Muscle layer of duodenum (tissue), 2 donors: ENCODE data around the gene WWP2.

Source experiments
- H3K27ac ChIP-seq: one replicate; pipeline ENCODE4 v1.7.0; 2013; ENCODE audit warnings: mild to moderate bottlenecking, low read length
- H3K27me3 ChIP-seq: one replicate; pipeline ENCODE4 v1.7.0; 2013; ENCODE audit warnings: low read depth, mild to moderate bottlenecking, control low read depth, low read length
- H3K36me3 ChIP-seq, 2 donors: one replicate each; pipeline ENCODE4 v1.7.0; 2013; ENCODE audit warnings: low read length in 2 of 2, control low read depth in 1 of 2, mild to moderate bottlenecking in 1 of 2; ENCODE audit not compliant: insufficient read depth in 2 of 2, control insufficient read depth in 1 of 2
- H3K4me1 ChIP-seq, 2 donors: one replicate each; pipeline ENCODE4 v1.7.0; 2013; ENCODE audit warnings: low read length in 2 of 2, mild to moderate bottlenecking in 2 of 2, control low read depth in 1 of 2, moderate library complexity in 1 of 2; ENCODE audit not compliant: insufficient read depth in 2 of 2, control insufficient read depth in 1 of 2
- H3K4me3 ChIP-seq, 2 donors: one replicate each; pipeline ENCODE4 v1.7.0; 2013; ENCODE audit warnings: low read length in 2 of 2, low read depth in 1 of 2, mild to moderate bottlenecking in 1 of 2
- H3K9me3 ChIP-seq, 2 donors: one replicate each; pipeline ENCODE4 v1.7.0; 2013; ENCODE audit warnings: low read length in 2 of 2, control low read depth in 1 of 2, mild to moderate bottlenecking in 1 of 2; ENCODE audit not compliant: control insufficient read depth in 1 of 2
- donor health status: healthy.

The WWP2 gene

DNA sequence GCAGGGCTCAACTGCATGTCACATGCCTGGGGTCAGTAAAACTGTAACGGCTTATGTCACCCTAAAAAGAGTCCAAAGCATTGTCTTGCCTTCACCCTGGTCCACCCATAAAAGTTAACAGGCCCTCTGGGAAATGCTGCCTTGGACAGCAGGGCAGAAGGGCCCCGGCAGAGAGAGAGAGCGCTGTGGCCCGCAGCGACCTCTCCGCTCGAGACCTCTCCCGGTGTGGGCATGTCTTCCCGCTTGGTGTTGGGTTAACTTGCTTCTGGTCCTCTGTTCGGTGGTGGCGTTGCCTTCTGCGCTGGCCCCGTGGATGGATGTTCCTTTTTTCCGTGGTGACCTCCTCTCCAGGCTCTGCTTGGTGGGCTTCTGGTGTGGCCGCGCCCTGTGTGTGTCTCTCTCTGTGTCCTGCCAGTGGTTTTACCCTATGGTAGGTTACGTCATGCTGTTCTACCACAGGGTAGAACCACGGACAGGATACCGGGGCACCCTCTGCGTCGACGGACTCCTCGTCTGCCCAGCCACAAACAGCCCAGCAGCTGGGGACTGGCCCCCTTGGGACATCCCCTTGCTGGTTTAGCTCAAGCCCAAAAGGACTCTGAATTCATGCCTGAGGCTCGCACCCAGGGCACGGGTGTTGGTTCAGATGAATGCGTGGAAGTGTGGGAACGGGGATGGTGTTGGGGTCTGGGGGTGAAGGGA, 170.7 kb downstream of the WWP2 start:
- H3K36me3 ChIP-seq = peaks cover 54 to 82% of the 10 kb centered on the region in 2 donors
- H3K9me3 ChIP-seq = no peaks in the 10 kb centered on the region
- H3K27ac ChIP-seq = no peak overlapping the region

DNA sequence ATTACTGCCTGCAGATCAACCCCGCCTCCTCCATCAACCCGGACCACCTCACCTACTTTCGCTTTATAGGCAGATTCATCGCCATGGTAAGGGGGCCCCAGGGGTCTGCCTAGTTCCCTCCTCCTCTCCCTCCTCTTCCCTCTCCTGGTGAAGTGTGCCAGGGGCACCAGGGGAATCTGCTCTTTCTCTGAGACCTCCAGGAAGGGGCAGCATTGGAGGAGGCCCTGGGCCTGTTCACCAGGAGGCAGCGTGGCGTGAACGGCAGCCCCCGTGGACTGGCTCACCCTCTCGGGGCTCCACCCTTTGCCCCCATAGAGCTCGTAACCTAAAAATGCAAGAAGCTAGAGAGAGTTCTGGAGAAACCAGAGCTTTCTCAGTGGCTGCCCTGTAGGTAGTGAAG, 171.9 kb downstream of the WWP2 start:
- no peak overlapping the region for H3K4me3 ChIP-seq
- H3K36me3 ChIP-seq = peaks cover 63 to 94% of the 10 kb centered on the region in 2 donors
- H3K4me1 ChIP-seq = peaks cover 0 to 4% of the 10 kb centered on the region in 2 donors
- no peak overlapping the region for H3K27ac ChIP-seq
- H3K27me3 ChIP-seq = no peaks in the 10 kb centered on the region
- H3K9me3 ChIP-seq = no peaks in the 10 kb centered on the region

More for the DNA sequence above, 170.7 kb downstream of the WWP2 start:
- Histone ChIP-seq H3K4me3 (no peak overlapping the region), H3K27me3 (no peaks in the 10 kb centered on the region), H3K4me1 (peaks cover 0 to 4% of the 10 kb centered on the region in 2 donors)

DNA sequence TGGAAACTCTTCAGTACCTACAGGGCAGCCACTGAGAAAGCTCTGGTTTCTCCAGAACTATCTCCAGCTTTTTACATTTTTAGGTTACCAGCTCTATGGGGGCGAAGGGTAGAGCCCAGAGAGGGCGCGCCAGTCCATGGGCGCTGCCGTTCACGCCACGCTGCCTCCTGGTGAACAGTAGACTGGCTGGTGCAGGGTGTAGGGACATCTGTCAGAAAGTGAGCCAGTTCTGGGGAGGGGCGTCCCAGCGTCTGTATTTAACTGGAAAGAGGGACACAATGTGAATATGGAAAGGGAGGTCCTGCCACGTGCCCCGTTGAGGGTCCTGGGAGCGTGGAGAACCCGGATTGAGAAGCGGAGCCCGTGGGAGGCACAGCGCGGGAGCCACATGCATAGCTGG, 172.6 kb downstream of the WWP2 start:
- no peak overlapping the region for H3K27ac ChIP-seq
- no peaks in the 10 kb centered on the region for H3K9me3 ChIP-seq
- H3K4me1 ChIP-seq = peaks cover 0 to 4% of the 10 kb centered on the region in 2 donors
- no peak overlapping the region for H3K4me3 ChIP-seq
- H3K36me3 ChIP-seq = peaks cover 62 to 96% of the 10 kb centered on the region in 2 donors
- no peaks in the 10 kb centered on the region for H3K27me3 ChIP-seq

DNA sequence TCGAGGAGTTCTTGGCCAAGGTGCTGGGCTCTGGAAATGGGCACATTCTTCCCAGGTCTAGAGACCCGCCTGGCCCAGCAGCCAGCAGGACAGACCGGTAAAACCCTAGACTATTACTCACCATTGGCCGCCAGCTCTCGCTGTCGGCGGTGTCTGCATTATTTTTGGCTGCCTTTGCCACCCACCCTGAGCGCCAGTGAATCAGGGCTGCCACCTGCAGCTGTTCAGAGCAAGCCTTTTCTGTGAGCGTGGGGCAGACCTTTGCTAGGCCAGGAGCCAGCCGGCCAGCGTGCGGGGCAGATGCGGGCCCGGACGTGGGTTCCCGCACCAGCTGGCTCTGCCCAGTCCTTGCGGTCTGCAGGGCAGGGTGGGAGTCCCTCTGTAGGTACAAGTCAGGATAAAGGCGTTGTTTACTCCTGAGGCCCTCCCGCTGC, 173.2 kb downstream of the WWP2 start:
- Histone ChIP-seq H3K27me3 (no peaks in the 10 kb centered on the region), H3K4me1 (no peaks in the 10 kb centered on the region), H3K9me3 (no peaks in the 10 kb centered on the region), H3K36me3 (peaks cover 58 to 97% of the 10 kb centered on the region in 2 donors), H3K27ac (no peak overlapping the region), H3K4me3 (no peak overlapping the region)

DNA sequence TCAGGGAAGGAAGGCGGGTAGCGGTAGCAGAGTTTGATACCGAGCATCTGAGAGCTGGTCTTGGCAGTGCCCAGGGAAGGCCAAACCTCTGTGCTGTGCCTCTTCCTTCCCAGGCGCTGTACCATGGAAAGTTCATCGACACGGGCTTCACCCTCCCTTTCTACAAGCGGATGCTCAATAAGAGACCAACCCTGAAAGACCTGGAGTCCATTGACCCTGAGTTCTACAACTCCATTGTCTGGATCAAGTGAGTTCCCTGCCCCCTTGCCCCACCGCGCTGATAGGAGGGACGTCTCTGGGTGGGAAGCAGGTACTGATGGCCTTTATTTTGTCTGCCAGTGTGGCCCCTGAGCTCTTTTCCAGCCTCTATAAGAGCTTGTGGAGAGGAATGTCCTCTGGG, 173.6 kb downstream of the WWP2 start:
- H3K27me3 ChIP-seq = no peaks in the 10 kb centered on the region
- H3K9me3 ChIP-seq = no peaks in the 10 kb centered on the region
- no peaks in the 10 kb centered on the region for H3K4me1 ChIP-seq
- no peak overlapping the region for H3K4me3 ChIP-seq
- H3K36me3 ChIP-seq = peaks cover 58 to 100% of the 10 kb centered on the region in 2 donors
- H3K27ac ChIP-seq = no peak overlapping the region

DNA sequence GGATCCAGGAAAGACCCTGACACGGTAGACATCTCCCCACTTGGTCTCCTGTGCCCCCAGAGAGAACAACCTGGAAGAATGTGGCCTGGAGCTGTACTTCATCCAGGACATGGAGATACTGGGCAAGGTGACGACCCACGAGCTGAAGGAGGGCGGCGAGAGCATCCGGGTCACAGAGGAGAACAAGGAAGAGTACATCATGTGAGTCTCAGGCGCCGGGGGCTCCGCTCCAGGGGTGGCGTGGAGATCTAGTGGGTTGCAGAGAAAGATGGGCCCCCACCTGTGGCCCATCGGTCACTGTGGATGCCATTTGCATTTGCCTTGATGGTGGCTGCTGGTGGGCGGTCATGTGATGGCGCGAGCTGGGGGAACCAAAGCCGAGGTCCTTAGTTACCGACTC, 174.1 kb downstream of the WWP2 start:
- Histone ChIP-seq H3K9me3 (no peaks in the 10 kb centered on the region), H3K27ac (no peak overlapping the region), H3K36me3 (peaks cover 57 to 100% of the 10 kb centered on the region in 2 donors), H3K27me3 (no peaks in the 10 kb centered on the region), H3K4me1 (no peaks in the 10 kb centered on the region), H3K4me3 (no peak overlapping the region)

DNA sequence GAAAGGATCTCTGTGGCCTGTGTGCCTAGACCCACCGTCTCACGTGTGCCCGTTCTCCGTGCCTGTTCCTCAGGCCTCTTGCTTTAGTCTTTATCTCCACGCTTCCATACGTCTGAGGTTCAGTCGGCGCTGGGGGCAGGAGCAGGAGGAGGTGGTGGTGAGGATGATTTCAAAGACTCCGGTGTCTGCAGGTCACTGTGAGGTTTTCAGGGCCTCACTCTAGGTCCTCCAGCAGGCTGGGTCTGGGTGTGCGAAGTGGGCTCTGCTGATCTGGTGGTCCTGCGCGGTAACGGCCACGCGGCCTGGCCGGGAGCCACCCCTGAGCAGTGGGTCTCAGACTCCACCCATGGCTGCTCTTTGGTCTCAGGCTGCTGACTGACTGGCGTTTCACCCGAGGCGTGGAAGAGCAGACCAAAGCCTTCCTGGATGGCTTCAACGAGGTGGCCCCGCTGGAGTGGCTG, 174.6 kb downstream of the WWP2 start:
- H3K27me3 ChIP-seq = no peaks in the 10 kb centered on the region
- H3K9me3 ChIP-seq = no peaks in the 10 kb centered on the region
- H3K36me3 ChIP-seq = peaks cover 54 to 95% of the 10 kb centered on the region in 2 donors
- H3K27ac ChIP-seq = no peak overlapping the region
- no peaks in the 10 kb centered on the region for H3K4me1 ChIP-seq
- no peak overlapping the region for H3K4me3 ChIP-seq

DNA sequence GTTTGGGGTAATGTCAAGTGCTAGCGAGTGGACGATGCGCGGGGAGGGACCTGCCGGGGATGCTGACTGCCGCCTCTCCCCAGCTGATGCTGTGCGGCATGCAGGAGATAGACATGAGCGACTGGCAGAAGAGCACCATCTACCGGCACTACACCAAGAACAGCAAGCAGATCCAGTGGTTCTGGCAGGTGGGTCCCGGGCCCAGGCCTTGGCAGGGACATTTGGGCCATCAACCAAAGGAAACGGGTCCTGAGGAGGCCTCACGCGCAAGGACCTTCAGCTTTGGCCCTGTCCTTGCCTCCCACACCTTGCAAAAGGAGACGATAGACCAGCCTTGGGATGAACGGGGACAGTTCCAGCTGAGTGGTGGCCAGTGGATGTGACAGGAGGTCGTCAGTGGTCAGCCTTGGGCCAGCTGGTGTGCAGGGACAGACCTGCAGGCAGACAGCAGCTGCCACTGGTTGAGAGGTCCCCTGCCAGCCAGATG, 175.4 kb downstream of the WWP2 start:
- H3K36me3 ChIP-seq = peaks cover 51 to 88% of the 10 kb centered on the region in 2 donors
- H3K27ac ChIP-seq = no peak overlapping the region
- H3K9me3 ChIP-seq = no peaks in the 10 kb centered on the region
- H3K4me1 ChIP-seq = peaks cover 0 to 4% of the 10 kb centered on the region in 2 donors
- no peak overlapping the region for H3K4me3 ChIP-seq
- no peaks in the 10 kb centered on the region for H3K27me3 ChIP-seq

DNA sequence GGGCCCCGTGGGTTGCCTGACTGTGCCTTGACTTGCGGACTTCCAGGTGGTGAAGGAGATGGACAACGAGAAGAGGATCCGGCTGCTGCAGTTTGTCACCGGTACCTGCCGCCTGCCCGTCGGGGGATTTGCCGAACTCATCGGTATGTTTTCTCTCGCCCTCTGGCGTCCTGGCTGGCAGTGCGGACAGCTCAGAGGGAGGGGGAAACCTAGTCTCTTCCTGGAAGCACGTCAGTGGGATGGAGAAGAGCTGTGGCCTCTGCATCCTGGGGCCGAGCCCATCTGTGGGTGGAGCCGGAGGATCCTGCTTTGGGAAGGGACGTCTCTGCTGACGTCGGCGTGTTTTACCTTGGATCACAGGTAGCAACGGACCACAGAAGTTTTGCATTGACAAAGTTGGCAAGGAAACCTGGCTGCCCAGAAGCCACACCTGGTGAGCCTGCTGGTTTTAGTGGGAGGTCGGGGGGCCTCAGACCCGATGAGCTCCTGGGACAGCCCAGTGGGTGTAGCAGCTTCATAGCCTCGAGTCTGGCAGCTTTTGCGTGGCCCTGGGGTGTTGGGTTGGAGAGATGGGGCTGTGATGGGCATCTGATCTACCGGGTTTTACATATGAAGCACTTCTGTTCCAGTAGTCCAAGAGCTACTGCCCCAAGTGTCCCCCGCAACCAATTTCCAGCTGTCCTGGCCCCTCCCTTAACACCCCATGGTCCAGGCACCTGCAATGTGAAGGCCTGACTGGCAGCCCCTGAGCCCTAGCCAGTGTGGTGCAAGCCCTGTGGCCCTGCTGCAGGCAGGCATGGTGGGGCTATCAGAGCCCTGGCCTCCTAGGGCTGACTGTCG, 177.1 kb downstream of the WWP2 start:
- H3K27me3 ChIP-seq = no peaks in the 10 kb centered on the region
- H3K4me3 ChIP-seq = no peak overlapping the region
- H3K4me1 ChIP-seq = peaks cover 0 to 4% of the 10 kb centered on the region in 2 donors
- H3K9me3 ChIP-seq = no peaks in the 10 kb centered on the region
- peaks cover 40 to 71% of the 10 kb centered on the region in 2 donors for H3K36me3 ChIP-seq
- no peak overlapping the region for H3K27ac ChIP-seq

DNA sequence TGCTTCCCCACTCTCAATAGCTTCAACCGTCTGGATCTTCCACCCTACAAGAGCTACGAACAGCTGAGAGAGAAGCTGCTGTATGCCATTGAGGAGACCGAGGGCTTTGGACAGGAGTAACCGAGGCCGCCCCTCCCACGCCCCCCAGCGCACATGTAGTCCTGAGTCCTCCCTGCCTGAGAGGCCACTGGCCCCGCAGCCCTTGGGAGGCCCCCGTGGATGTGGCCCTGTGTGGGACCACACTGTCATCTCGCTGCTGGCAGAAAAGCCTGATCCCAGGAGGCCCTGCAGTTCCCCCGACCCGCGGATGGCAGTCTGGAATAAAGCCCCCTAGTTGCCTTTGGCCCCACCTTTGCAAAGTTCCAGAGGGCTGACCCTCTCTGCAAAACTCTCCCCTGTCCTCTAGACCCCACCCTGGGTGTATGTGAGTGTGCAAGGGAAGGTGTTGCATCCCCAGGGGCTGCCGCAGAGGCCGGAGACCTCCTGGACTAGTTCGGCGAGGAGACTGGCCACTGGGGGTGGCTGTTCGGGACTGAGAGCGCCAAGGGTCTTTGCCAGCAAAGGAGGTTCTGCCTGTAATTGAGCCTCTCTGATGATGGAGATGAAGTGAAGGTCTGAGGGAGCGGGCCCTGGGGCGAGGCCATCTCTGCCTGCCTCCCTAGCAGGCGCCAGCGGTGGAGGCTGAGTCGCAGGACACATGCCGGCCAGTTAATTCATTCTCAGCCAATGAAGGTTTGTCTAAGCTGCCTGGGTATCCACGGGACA, 177.9 kb downstream of the WWP2 start:
- H3K4me1 ChIP-seq = peaks cover 0 to 4% of the 10 kb centered on the region in 2 donors
- no peaks in the 10 kb centered on the region for H3K27me3 ChIP-seq
- no peak overlapping the region for H3K27ac ChIP-seq
- H3K9me3 ChIP-seq = no peaks in the 10 kb centered on the region
- H3K4me3 ChIP-seq = no peak overlapping the region
- peaks cover 33 to 63% of the 10 kb centered on the region in 2 donors for H3K36me3 ChIP-seq

DNA sequence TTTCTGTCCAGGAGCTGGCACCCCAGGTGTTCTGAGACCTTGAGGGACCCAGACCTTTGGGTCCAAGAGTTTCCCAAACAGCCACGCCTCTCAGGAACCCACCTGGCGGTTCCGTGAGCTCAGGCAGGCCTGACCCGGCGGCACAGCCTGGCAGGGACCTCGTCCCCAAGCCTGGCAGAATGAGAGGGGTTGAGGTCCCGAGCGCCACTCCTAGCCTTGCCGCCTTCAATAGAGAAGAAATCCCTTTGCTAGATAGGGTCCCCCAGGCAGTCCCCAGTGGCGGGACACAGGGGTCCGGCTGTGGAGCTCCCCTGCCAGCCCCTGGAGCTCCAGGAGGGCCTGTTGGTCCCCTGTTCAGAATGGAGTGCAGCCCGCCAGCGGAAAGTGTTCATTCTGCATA, 178.5 kb downstream of the WWP2 start:
- peaks cover 0 to 4% of the 10 kb centered on the region in 2 donors for H3K4me1 ChIP-seq
- H3K27ac ChIP-seq = no peak overlapping the region
- H3K36me3 ChIP-seq = peaks cover 26 to 56% of the 10 kb centered on the region in 2 donors
- H3K9me3 ChIP-seq = no peaks in the 10 kb centered on the region
- no peaks in the 10 kb centered on the region for H3K27me3 ChIP-seq
- H3K4me3 ChIP-seq = no peak overlapping the region
